HepG2 (cell line): Measurements from ENCODE around the gene CDH13. TPM values are rescaled to one million over a fixed set of nuclear protein-coding genes. Genes with fewer than 3 reads are reported as not detected.

Experiments
- ATAC-seq: fragments of 200-7000 bp; cut with Tn5 transposase; 3 replicates; pipeline ENCODE4 v1.9.1; 2020; ENCODE audit warnings: mild to moderate bottlenecking, moderate library complexity
- BruUV-seq: library from RNA; stranded (reverse); fragments of 400-500 nt; replicated peaks from 2 replicates; lab custom pipeline; 2021; lab: Mats Ljungman, UMichigan
- CTCF ChIA-PET: fragments of 300-600 bp; formaldehyde crosslinking; extraction: SDS; loops from one replicate; lab custom pipeline; 2021; ENCODE audit warnings: low total read pairs, inconsistent platforms, low intra/inter-chr PET ratio; lab: Yijun Ruan, JAX
- POLR2A ChIA-PET: fragments of 350-600 bp; sonication (Branson Sonifier 250); formaldehyde crosslinking; loops from one replicate; lab custom pipeline; 2020; ENCODE audit warnings: antibody characterized with exemption, inconsistent platforms; lab: Yijun Ruan, JAX
- DNase-seq: peaks from one replicate; pipeline ENCODE4 v3.0.0-alpha.2; 2015; ENCODE audit warnings: low spot score
- FAIRE-seq: peaks from 3 replicates; lab custom pipeline; 2011; peaks lifted over from hg19 to GRCh38; lab: Jason Lieb, UNC
- H2AFZ ChIP-seq: one replicate; pipeline ENCODE4 v1.6.1; 2011; ENCODE audit warnings: low read length, inconsistent platforms
- H3K27ac ChIP-seq: fragments of 300-600 bp; 3 replicates; pipeline ENCODE4 v1.8.0; 2011; ENCODE audit warnings: mixed run types, mild to moderate bottlenecking, mixed read lengths, low read length, inconsistent platforms; ENCODE audit not compliant: insufficient read depth; ENCODE audit errors: extremely low read length
- H3K27me3 ChIP-seq, 2 experiments: fragments of 200-600 bp in 1 of 2; 2 replicates in 1 of 2; 3 replicates in 1 of 2; pipeline versions ENCODE4 v1.6.0 to v1.8.0; 2011; ENCODE audit warnings: low read length in 2 of 2, mild to moderate bottlenecking in 2 of 2, moderate library complexity in 2 of 2, inconsistent platforms in 1 of 2; ENCODE audit not compliant: insufficient read depth in 2 of 2, control insufficient read depth in 1 of 2
- H3K36me3 ChIP-seq, 2 experiments: fragments of 200-600 bp in 1 of 2; replicated peaks in 1 of 2; 2 replicates in 1 of 2; 3 replicates in 1 of 2; pipeline versions ENCODE4 v1.5.1 to v1.8.0; 2011; ENCODE audit warnings: low read length in 2 of 2, inconsistent platforms in 1 of 2; ENCODE audit not compliant: insufficient read depth in 2 of 2, control insufficient read depth in 1 of 2
- H3K4me1 ChIP-seq: 2 replicates; pipeline ENCODE4 v1.5.1; 2012; ENCODE audit warnings: low read length, inconsistent platforms; ENCODE audit not compliant: insufficient read depth
- H3K4me2 ChIP-seq: 2 replicates; pipeline ENCODE4 v1.6.0; 2011; ENCODE audit warnings: low read depth, low read length, inconsistent platforms
- H3K4me3 ChIP-seq, 3 experiments: fragments of 200-600 bp in 1 of 3; sonication (generic), shearing (Covaris generic) in 1 of 3; replicated peaks in 1 of 3; 2 replicates each; pipeline ENCODE4 v1.5.1; 2011 to 2016; ENCODE audit warnings: low read length in 3 of 3, inconsistent platforms in 2 of 3, low read depth in 2 of 3, mild to moderate bottlenecking in 2 of 3, control low read depth in 1 of 3, mixed read lengths in 1 of 3; ENCODE audit not compliant: insufficient read depth in 1 of 3
- H3K79me2 ChIP-seq: one replicate; pipeline ENCODE4 v1.6.1; 2011; ENCODE audit warnings: low read length, inconsistent platforms; ENCODE audit not compliant: insufficient read depth
- H3K9ac ChIP-seq: 2 replicates; pipeline ENCODE4 v1.6.0; 2011; ENCODE audit warnings: mild to moderate bottlenecking, low read depth, low read length, inconsistent platforms; ENCODE audit not compliant: insufficient read depth
- H3K9me3 ChIP-seq: 2 replicates; pipeline ENCODE4 v1.5.1; 2012; ENCODE audit warnings: mild to moderate bottlenecking, low read length
- H4K20me1 ChIP-seq: 2 replicates; pipeline ENCODE4 v1.6.0; 2011; ENCODE audit warnings: inconsistent platforms, mild to moderate bottlenecking, low read length, moderate library complexity; ENCODE audit not compliant: insufficient read depth
- CC2D1A ChIP-seq: sonication (generic); formaldehyde crosslinking; IDR thresholded peaks from 2 replicates; pipeline ENCODE4 v1.8.1; 2023; ENCODE audit warnings: mild to moderate bottlenecking, missing genetic modification reagents
- FOSL2 ChIP-seq: sonication (generic); formaldehyde crosslinking; IDR thresholded peaks from 2 replicates; pipeline ENCODE4 v1.4.0; 2020; ENCODE audit warnings: missing genetic modification reagents
- GABPA ChIP-seq, 2 experiments: IDR thresholded peaks; 2 replicates each; pipeline ENCODE4 v1.6.1; 2011 to 2016; ENCODE audit warnings: low read depth in 2 of 2, low read length in 1 of 2, missing biosample characterization in 1 of 2, missing genetic modification characterization in 1 of 2
- NR2F6 ChIP-seq, 2 experiments: IDR thresholded peaks; 2 replicates each; pipeline ENCODE4 v1.6.1; 2016; ENCODE audit warnings: antibody characterized with exemption in 1 of 2, mild to moderate bottlenecking in 1 of 2
- RNF219 ChIP-seq: sonication (generic); formaldehyde crosslinking; IDR thresholded peaks from 2 replicates; pipeline ENCODE4 v1.5.0; 2020; ENCODE audit warnings: mild to moderate bottlenecking, missing genetic modification reagents
- SNAPC2 ChIP-seq: sonication (generic); formaldehyde crosslinking; IDR thresholded peaks from 2 replicates; pipeline ENCODE4 v1.8.1; 2022; ENCODE audit warnings: mild to moderate bottlenecking, missing genetic modification reagents
- ZBTB38 ChIP-seq: sonication (generic); formaldehyde crosslinking; IDR thresholded peaks from 2 replicates; pipeline ENCODE4 v1.5.1; 2020; ENCODE audit warnings: mild to moderate bottlenecking, missing genetic modification reagents
- ZFX ChIP-seq: sonication (generic); formaldehyde crosslinking; IDR thresholded peaks from 2 replicates; pipeline ENCODE4 v1.4.0; 2020; ENCODE audit warnings: mild to moderate bottlenecking, low read depth, missing genetic modification reagents, moderate library complexity
- WGBS: methylation state at CpG from one replicate; pipeline ENCODE4 v1.1.6; 2017; ENCODE audit warnings: low lambda C conversion rate; 5-methylcytosine and 5-hydroxymethylcytosine counted together
- in situ Hi-C: cut with HindIII; loops from 2 replicates; pipeline ENCODE4 v1.10.0; 2017; ENCODE audit warnings: low pct_unique_long_range_greater_than_20kb; ENCODE audit not compliant: extremely low pct_ligation_motif_present
- intact Hi-C: fragments of 100-400 bp; cut with micrococcal nuclease; formaldehyde crosslinking; loops from one replicate; pipeline ENCODE4 v1.10.0; 2022; ENCODE audit not compliant: unreplicated experiment
- polyA plus RNA-seq, 8 experiments: library from polyadenylated mRNA; depleted of rRNA in 3 of 8; stranded (reverse) in 7 of 8; unstranded in 1 of 8; fragments of >200 nt; fragmentation: Illumina TruSeq in 4 of 8; extraction: Trizol in 4 of 8; gene quantifications; 2 replicates each; pipeline versions ENCODE4 v1.2.1 to v1.2.3, GENCODE V29; 2011 to 2016; ENCODE audit warnings: low read depth in 4 of 8, missing spikeins in 1 of 8, mixed read lengths in 1 of 8; ENCODE audit not compliant: insufficient read depth in 1 of 8
- total RNA-seq, 5 experiments: library from RNA; depleted of rRNA; stranded (reverse); fragments of >200 nt; fragmentation: Illumina TruSeq; extraction: Trizol; gene quantifications; 2 replicates each; pipeline ENCODE4 v1.2.3, GENCODE V29; 2016; ENCODE audit warnings: low read depth in 1 of 5

Gene CDH13
- total and polyA plus RNA-seq, 2 of the 13 experiments (the other 11 are each of a cell fraction or from before 2014, with no cell fraction given) = not detected

DNA sequence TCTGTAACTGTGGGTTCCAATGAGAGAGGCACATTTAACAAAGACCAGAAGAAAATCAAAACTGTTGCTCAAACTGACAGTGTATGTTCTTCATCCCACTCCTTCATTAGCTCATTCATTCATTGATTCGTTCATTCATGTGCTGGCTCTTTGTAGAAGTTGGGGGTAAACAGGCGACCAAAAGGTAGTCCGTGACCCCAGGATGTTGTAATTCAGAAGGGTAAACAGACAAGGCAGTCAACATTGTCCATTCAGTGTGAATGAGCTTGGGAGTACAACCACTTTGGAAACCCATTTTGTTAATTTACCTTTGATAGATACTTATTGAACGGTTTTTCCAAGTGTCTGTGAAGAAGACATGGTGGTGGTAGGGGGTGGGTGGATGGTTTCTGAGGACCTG is 26.1 kb downstream of the CDH13 start (continued):
- TF ChIP-seq NR2F6 (IDR thresholded peaks at IDR 0.05) (peak; percentile 26; the same call in 1 of the 2 replicates), NR2F6 (CRISPR knock-in tag; IDR thresholded peaks at IDR 0.05) (no peak), RNF219 (CRISPR knock-in tag) (no peak)

DNA sequence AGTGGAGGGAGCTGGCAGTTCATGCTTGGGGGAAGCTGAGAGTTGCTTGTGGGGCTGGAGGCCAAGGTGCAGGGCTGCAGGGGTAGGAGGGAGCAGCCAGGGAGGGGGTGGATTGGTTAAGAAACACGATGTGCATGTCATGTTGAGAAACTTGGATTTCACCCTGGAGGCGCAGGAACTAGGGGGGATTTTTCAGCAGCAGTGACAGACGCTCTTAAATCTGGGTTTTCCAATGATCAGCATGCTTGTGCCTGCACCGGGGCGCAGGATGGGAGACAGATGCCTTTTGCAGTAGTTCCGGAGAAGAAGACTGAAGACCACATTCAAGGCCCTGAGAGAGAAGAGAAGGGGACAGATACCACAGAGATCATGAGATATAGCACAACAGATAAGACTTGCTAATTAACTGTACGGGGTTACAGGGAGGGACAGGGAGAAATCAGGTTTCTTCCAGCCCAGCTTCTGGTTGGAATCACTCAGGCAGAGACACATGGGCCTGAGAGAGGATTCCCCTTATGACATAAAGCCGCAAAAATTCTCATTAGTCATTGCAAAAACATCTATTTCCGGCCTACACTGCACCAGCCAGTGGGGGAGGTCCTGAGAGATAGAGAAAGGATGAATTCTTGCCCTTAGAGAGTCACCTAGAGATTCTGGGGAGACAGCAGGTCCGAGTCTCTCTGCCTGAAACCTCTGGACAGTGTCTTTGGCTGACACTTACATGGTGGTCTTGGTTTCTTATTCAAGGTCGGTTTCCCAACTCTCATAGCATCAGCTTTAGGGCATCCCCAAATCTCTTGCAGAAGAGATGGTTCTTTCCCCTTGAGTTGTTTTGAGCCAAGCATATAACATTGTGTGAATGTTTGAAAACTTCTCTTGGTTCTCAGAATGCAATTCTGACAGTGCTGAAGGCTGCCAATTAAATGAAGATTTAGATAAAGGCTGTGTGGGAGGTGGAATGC is 27.1 kb downstream of the CDH13 start:
- ChIA-PET POLR2A (no interaction called here), CTCF (no interaction called here)
- in situ Hi-C loops = no loop called here
- Histone ChIP-seq H3K36me3 (no peaks in the 10 kb centered on the region), H3K9me3 (no peaks in the 10 kb centered on the region), H3K79me2 (no peaks in the 10 kb centered on the region), H3K4me2 (no peak overlapping the region), H3K4me1 (peaks cover 22% of the 10 kb centered on the region), H4K20me1 (no peaks in the 10 kb centered on the region), H3K27me3 (no peaks in the 10 kb centered on the region; a peak in 1 of 5 replicates), H2AFZ (no peak overlapping the region), H3K27ac (no peak overlapping the region), H3K4me3 (no peak overlapping the region), H3K9ac (no peak overlapping the region)
- intact Hi-C loops = no loop called here
- 58% methylated on average over 11 of the region's 11 CpGs for WGBS
- DNase-seq = peak; percentile 19
- no TSS peak for BruUV-seq
- FAIRE-seq = no peak
- TF ChIP-seq CC2D1A (CRISPR knock-in tag) (no peak), FOSL2 (CRISPR knock-in tag) (peak; percentile 76), GABPA (IDR thresholded peaks at IDR 0.05; ENCODE audit: low read depth, low read length) (no peak), GABPA (CRISPR knock-in tag; IDR thresholded peaks at IDR 0.05; ENCODE audit: low read depth) (peak; percentile 43; the same call in 1 of the 2 replicates), ZFX (CRISPR knock-in tag) (no peak), ZBTB38 (CRISPR knock-in tag) (no peak), SNAPC2 (no peak)
- ATAC-seq = peak; percentile 50; the same call in 2 of the 3 replicates
